GM12878 (cell line): ENCODE results near the gene MSX2. TPM values are rescaled to one million over a fixed set of nuclear protein-coding genes. Genes with fewer than 3 reads are reported as not detected.

Experiments used
- ATAC-seq: fragments of 200-7000 bp; cut with Tn5 transposase; 3 replicates; pipeline ENCODE4 v1.9.1; 2020; ENCODE audit warnings: mild to moderate bottlenecking, moderate library complexity
- BruUV-seq: library from RNA; stranded (reverse); fragments of 400-500 nt; replicated peaks from 2 replicates; lab custom pipeline; 2021; lab: Mats Ljungman, UMichigan
- CTCF ChIA-PET: fragments of 300-600 bp; sonication (Branson Sonifier 250); formaldehyde crosslinking; extraction: SDS; loops from one replicate; lab custom pipeline; 2021; ENCODE audit warnings: inconsistent platforms; lab: Yijun Ruan, JAX
- POLR2A ChIA-PET: fragments of 350-600 bp; formaldehyde crosslinking; extraction: SDS; loops from one replicate; lab custom pipeline; 2021; ENCODE audit warnings: inconsistent platforms; lab: Charles Lee
- RAD21 ChIA-PET: fragments of 300-600 bp; sonication (Branson Sonifier 250); formaldehyde crosslinking; loops from one replicate; lab custom pipeline; 2023; ENCODE audit warnings: antibody characterized with exemption; ENCODE audit not compliant: unreplicated experiment; lab: Charles Lee
- SMC1A ChIA-PET: fragments of 300-600 bp; sonication (Branson Sonifier 250); formaldehyde crosslinking; loops from one replicate; lab custom pipeline; 2023; ENCODE audit not compliant: unreplicated experiment, uncharacterized antibody; lab: Charles Lee
- DNase-seq: peaks from one replicate; pipeline ENCODE4 v3.0.0-alpha.2; 2011; ENCODE audit warnings: low read depth, low spot score
- FAIRE-seq: peaks from 3 replicates; lab custom pipeline; 2011; peaks lifted over from hg19 to GRCh38; lab: Jason Lieb, UNC
- H2AFZ ChIP-seq: 2 replicates; pipeline ENCODE4 v1.6.0; 2011; ENCODE audit warnings: low read depth, low read length, control low read depth; ENCODE audit not compliant: control insufficient read depth
- H3K27ac ChIP-seq: 2 replicates; pipeline ENCODE4 v1.5.1; 2011; ENCODE audit warnings: control low read depth; ENCODE audit not compliant: control insufficient read depth, insufficient read depth
- H3K27me3 ChIP-seq, 2 experiments: replicated peaks in 1 of 2; 2 replicates each; pipeline versions ENCODE4 v1.6.0 to v1.6.1; 2011; ENCODE audit warnings: low read length in 1 of 2; ENCODE audit not compliant: control insufficient read depth in 2 of 2, insufficient read depth in 2 of 2
- H3K36me3 ChIP-seq, 2 experiments: 2 replicates each; pipeline ENCODE4 v1.5.1; 2011; ENCODE audit warnings: low read length in 1 of 2; ENCODE audit not compliant: control insufficient read depth in 2 of 2, insufficient read depth in 2 of 2
- H3K4me1 ChIP-seq: 2 replicates; pipeline ENCODE4 v1.6.1; 2011; ENCODE audit warnings: mild to moderate bottlenecking, low read length, moderate library complexity, mixed read lengths; ENCODE audit not compliant: control insufficient read depth, insufficient read depth
- H3K4me2 ChIP-seq: 2 replicates; pipeline ENCODE4 v1.6.0; 2011; ENCODE audit warnings: control low read depth; ENCODE audit not compliant: control insufficient read depth, insufficient read depth
- H3K4me3 ChIP-seq: fragments of 200-600 bp; sonication (generic); 2 replicates; pipeline ENCODE4 v1.5.1; 2016
- H3K79me2 ChIP-seq: 2 replicates; pipeline ENCODE4 v1.6.0; 2011; ENCODE audit warnings: low read length; ENCODE audit not compliant: control insufficient read depth, insufficient read depth
- H3K9ac ChIP-seq: 2 replicates; pipeline ENCODE4 v1.8.0; 2011; ENCODE audit warnings: low read length, control low read depth, mixed read lengths; ENCODE audit not compliant: control insufficient read depth, insufficient read depth
- H3K9me3 ChIP-seq: replicated peaks from 3 replicates; pipeline ENCODE4 v1.5.1; 2011; ENCODE audit warnings: mild to moderate bottlenecking, low read length; ENCODE audit not compliant: control insufficient read depth, insufficient read depth
- H4K20me1 ChIP-seq: 2 replicates; pipeline ENCODE4 v1.6.0; 2011; ENCODE audit not compliant: control insufficient read depth, insufficient read depth
- BCL11A ChIP-seq: IDR thresholded peaks from 2 replicates; pipeline ENCODE4 v1.6.1; 2011; ENCODE audit warnings: low read depth, low read length
- BMI1 ChIP-seq: fragments of 450-650 bp; IDR thresholded peaks from 2 replicates; pipeline ENCODE4 v1.6.1; 2016; ENCODE audit warnings: mild to moderate bottlenecking, moderate library complexity, borderline replicate concordance
- BRCA1 ChIP-seq: IDR thresholded peaks from 2 replicates; pipeline ENCODE4 v1.6.1; 2011; ENCODE audit warnings: low read depth, low read length, improper control_type of control experiment
- CBX5 ChIP-seq: sonication (generic); IDR thresholded peaks from 2 replicates; pipeline ENCODE4 v1.6.1; 2016; ENCODE audit warnings: low read depth, moderate library complexity, mild to moderate bottlenecking, inconsistent platforms
- CEBPB ChIP-seq, 2 experiments: fragments of 150-350 bp in 1 of 2; IDR thresholded peaks; 2 replicates each; pipeline ENCODE4 v1.6.1; 2012 to 2014; ENCODE audit warnings: low read depth in 2 of 2, low read length in 2 of 2, borderline replicate concordance in 1 of 2, inconsistent platforms in 1 of 2
- CREM ChIP-seq: IDR thresholded peaks from 2 replicates; pipeline ENCODE4 v1.6.1; 2014; ENCODE audit warnings: antibody characterized with exemption, low read depth
- HDGF ChIP-seq: fragments of 450-650 bp; IDR thresholded peaks from 2 replicates; pipeline ENCODE4 v1.6.1; 2016; ENCODE audit warnings: antibody characterized with exemption
- JUNB ChIP-seq: IDR thresholded peaks from 2 replicates; pipeline ENCODE4 v1.6.1; 2016; ENCODE audit warnings: antibody characterized with exemption, mild to moderate bottlenecking
- MTA2 ChIP-seq: fragments of 450-650 bp; IDR thresholded peaks from 2 replicates; pipeline ENCODE4 v1.6.1; 2016; ENCODE audit warnings: low read depth, mild to moderate bottlenecking, moderate library complexity
- MTA3 ChIP-seq: IDR thresholded peaks from 2 replicates; pipeline ENCODE4 v1.6.1; 2012; ENCODE audit warnings: low read length, inconsistent platforms, borderline replicate concordance
- NFXL1 ChIP-seq: fragments of 450-650 bp; IDR thresholded peaks from 2 replicates; pipeline ENCODE4 v1.6.1; 2017; ENCODE audit warnings: antibody characterized with exemption, mild to moderate bottlenecking, borderline replicate concordance
- PAX5 ChIP-seq: IDR thresholded peaks from 2 replicates; pipeline ENCODE4 v1.6.1; 2011; ENCODE audit warnings: low read depth, low read length, borderline replicate concordance
- POLR2AphosphoS5 ChIP-seq: IDR thresholded peaks from 2 replicates; pipeline ENCODE4 v1.6.1; 2011; ENCODE audit warnings: mild to moderate bottlenecking, low read length, inconsistent platforms
- RB1 ChIP-seq: fragments of 450-650 bp; formaldehyde crosslinking; IDR thresholded peaks from 2 replicates; pipeline ENCODE4 v1.6.1; 2017; ENCODE audit warnings: mild to moderate bottlenecking, borderline replicate concordance
- RBBP5 ChIP-seq: fragments of 200-600 bp; sonication (generic); conservative IDR thresholded peaks from 2 replicates; pipeline ENCODE4 v1.6.1; 2016
- REST ChIP-seq: IDR thresholded peaks from 2 replicates; pipeline ENCODE4 v1.6.1; 2012; ENCODE audit warnings: mild to moderate bottlenecking, low read depth, low read length
- SIN3A ChIP-seq: IDR thresholded peaks from 2 replicates; pipeline ENCODE4 v1.6.1; 2012; ENCODE audit warnings: low read depth, low read length, improper control_type of control experiment
- STAT1 ChIP-seq: fragments of 450-650 bp; conservative IDR thresholded peaks from 2 replicates; pipeline ENCODE4 v1.6.1; 2014; ENCODE audit warnings: antibody characterized with exemption, mild to moderate bottlenecking
- ZSCAN29 ChIP-seq: fragments of 450-650 bp; IDR thresholded peaks from 2 replicates; pipeline ENCODE4 v1.6.1; 2017; ENCODE audit warnings: mild to moderate bottlenecking, moderate library complexity
- WGBS: methylation state at CpG from one replicate; pipeline ENCODE4 v1.1.6; 2016; ENCODE audit warnings: low lambda C conversion rate; ENCODE audit not compliant: insufficient replicate concordance, insufficient coverage; ENCODE audit errors: missing lambda C conversion rate; 5-methylcytosine and 5-hydroxymethylcytosine counted together
- in situ Hi-C: fragments of 300-500 bp; cut with MboI; formaldehyde crosslinking; loops from 9 replicates; pipeline ENCODE4 v1.14.3; 2018; ENCODE audit warnings: mixed read lengths
- intact Hi-C: fragments of 100-400 bp; cut with micrococcal nuclease; formaldehyde crosslinking; loops from one replicate; pipeline ENCODE4 v1.14.2; 2022; ENCODE audit not compliant: unreplicated experiment
- polyA plus RNA-seq, 11 experiments: library from polyadenylated mRNA; depleted of rRNA in 4 of 11; unstranded in 6 of 11; stranded (reverse) in 5 of 11; fragments of >200 nt; fragmentation: Nextera tagmentation in 4 of 11; fragmentation: Illumina TruSeq in 1 of 11; extraction: Ambion mirVana in 4 of 11; extraction: Trizol in 1 of 11; gene quantifications; 1 replicate in 1 of 11; 2 replicates in 10 of 11; pipeline versions ENCODE4 v1.2.1 to v1.2.3, GENCODE V29; 2011 to 2016; ENCODE audit warnings: inconsistent platforms in 2 of 11, missing spikeins in 2 of 11, low read depth in 1 of 11
- total RNA-seq, 4 experiments: library from RNA; depleted of rRNA in 3 of 4; stranded (reverse); fragments of >200 nt in 3 of 4; fragmentation: Illumina TruSeq in 1 of 4; extraction: Trizol in 1 of 4; gene quantifications; 2 replicates each; pipeline versions ENCODE4 v1.2.1 to v1.2.3, GENCODE V29; 2013 to 2021
- TF ChIP-seq, protein P1 (sequence below): IDR thresholded peaks from 2 replicates; pipeline ENCODE4 v1.6.1; 2011; ENCODE audit warnings: low read depth, low read length, improper control_type of control experiment, borderline replicate concordance

MSX2 gene
- total and polyA plus RNA-seq, 10 of the 15 experiments (the other 5 are each of a cell fraction or from before 2014, with no cell fraction given) = not detected

- Histone ChIP-seq H3K4me2 (no peak overlapping the region), H3K27me3 (peaks cover 0 to 5% of the 10 kb centered on the region in 2 experiments; a peak in 2 of 4 replicates), H4K20me1 (no peaks in the 10 kb centered on the region), H3K9me3 (no peaks in the 10 kb centered on the region), H3K79me2 (no peaks in the 10 kb centered on the region), H3K27ac (no peak overlapping the region), H3K4me3 (no peak overlapping the region), H2AFZ (no peak overlapping the region), H3K36me3 (no peaks in the 10 kb centered on the region), H3K9ac (no peak overlapping the region), H3K4me1 (no peaks in the 10 kb centered on the region)
- DNase-seq (no peak), ATAC-seq (no peak), FAIRE-seq (no peak)
- SMC1A ChIA-PET = no interaction called here
- in situ Hi-C loops (no loop called here), intact Hi-C loops (no loop called here)
- RAD21 ChIA-PET = no interaction called here
- no peak for TF ChIP-seq CEBPB (IDR thresholded peaks at IDR 0.05; ENCODE audit: borderline replicate concordance in 1 of 2, low read depth in 2 of 2, low read length in 2 of 2)
- TF ChIP-seq SIN3A = no peak
- TF ChIP-seq NFXL1 = no peak
- TF ChIP-seq POLR2AphosphoS5 = no peak
- TF ChIP-seq CBX5 = no peak
- TF ChIP-seq MTA2 = no peak
- TF ChIP-seq, protein P1, sequence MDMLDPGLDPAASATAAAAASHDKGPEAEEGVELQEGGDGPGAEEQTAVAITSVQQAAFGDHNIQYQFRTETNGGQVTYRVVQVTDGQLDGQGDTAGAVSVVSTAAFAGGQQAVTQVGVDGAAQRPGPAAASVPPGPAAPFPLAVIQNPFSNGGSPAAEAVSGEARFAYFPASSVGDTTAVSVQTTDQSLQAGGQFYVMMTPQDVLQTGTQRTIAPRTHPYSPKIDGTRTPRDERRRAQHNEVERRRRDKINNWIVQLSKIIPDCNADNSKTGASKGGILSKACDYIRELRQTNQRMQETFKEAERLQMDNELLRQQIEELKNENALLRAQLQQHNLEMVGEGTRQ = no peak
- TF ChIP-seq BCL11A = no peak
- no peak for TF ChIP-seq ZSCAN29
- no peak for TF ChIP-seq MTA3
- no peak for TF ChIP-seq PAX5
- no peak for TF ChIP-seq JUNB
- TF ChIP-seq CREM = no peak
- no peak for TF ChIP-seq BMI1
- no peak for TF ChIP-seq STAT1
- TF ChIP-seq BRCA1 = no peak
- no peak for TF ChIP-seq HDGF
- TF ChIP-seq RB1 = no peak
- no peak for TF ChIP-seq REST
- no peak for TF ChIP-seq RBBP5
- WGBS = 72% methylated on average over 5 of the region's 5 CpGs
- BruUV-seq = no TSS peak
- POLR2A ChIA-PET = no interaction called here
- CTCF ChIA-PET = interaction anchor here (0.7 kb wide), 1 partner anchor 10 kb away, joined by 3 read pairs; no protein-coding TSS in a partner anchor
These were observed 27.7 kb downstream of the MSX2 start for GRCh38 chr5:174752121-174752520.
